ENCODE results near the gene CCDC157. TPM values are rescaled to one million over a fixed set of nuclear protein-coding genes. Genes with fewer than 3 reads are reported as not detected.

CCDC157 gene
- total RNA-seq, 1 donor from 2014 or later = 3.7 TPM

DNA sequence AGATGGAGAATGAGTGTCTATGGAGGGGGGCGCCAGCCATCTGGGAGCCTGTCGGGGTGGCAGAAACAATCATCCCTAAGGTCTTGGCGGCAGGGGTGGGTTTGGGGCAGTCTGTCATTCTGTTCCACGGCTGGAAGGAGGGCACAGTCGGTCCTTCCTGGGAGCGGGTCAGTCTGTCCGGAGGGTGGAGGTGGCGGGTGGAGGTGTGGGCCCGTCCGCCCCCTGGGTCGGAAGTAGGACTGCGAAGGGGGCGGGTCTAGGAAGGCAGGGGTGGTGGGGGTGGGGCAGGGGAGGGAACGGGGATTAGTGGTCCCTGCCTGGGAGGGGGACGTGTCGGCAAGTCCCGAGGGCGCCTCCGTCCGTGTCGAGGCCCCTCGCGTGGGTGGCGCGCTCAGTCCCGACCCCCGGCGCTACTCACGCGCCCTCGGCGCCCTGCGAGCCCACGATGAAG, 30.5 kb upstream of the CCDC157 start:
- Mint-ChIP-seq H3K36me3 (peaks cover 3% of the 10 kb centered on the region), H3K27ac (no peak overlapping the region), H3K4me3 (peak overlapping the region; percentile 86), H3K9me3 (no peaks in the 10 kb centered on the region), H3K4me1 (peaks cover 19% of the 10 kb centered on the region), H3K27me3 (ENCODE audit: insufficient read depth, low read depth) (no peaks in the 10 kb centered on the region)
- peaks cover 11% of the 10 kb centered on the region for H3F3A ChIP-seq (ENCODE audit: low read depth)
- no peaks in the 10 kb centered on the region for H3K79me2 ChIP-seq (ENCODE audit: low read depth)
- H3K36me3 ChIP-seq = no peaks in the 10 kb centered on the region
- no peak for DNase-seq (ENCODE audit: low spot score)
- peaks cover 17% of the 10 kb centered on the region for H4K20me1 ChIP-seq (ENCODE audit: low read depth)
- peak overlapping the region; percentile 92 for H3K4me2 ChIP-seq
- TF ChIP-seq EZH2phosphoT487 (IDR thresholded peaks at IDR 0.05) = no peak
- no peak for TF ChIP-seq EZH2 (IDR thresholded peaks at IDR 0.05)
- TF ChIP-seq CTCF (IDR thresholded peaks at IDR 0.05) = no peak
- no peaks in the 10 kb centered on the region for H3K9me3 ChIP-seq (ENCODE audit: low read depth)
- H3K4me3 ChIP-seq = peak overlapping the region; percentile 98
- H3K9ac ChIP-seq = peak overlapping the region; percentile 52
- H3K27ac ChIP-seq = no peak overlapping the region
- peaks cover 14% of the 10 kb centered on the region for H3K4me1 ChIP-seq
- H3K27me3 ChIP-seq = no peaks in the 10 kb centered on the region
- peak overlapping the region; percentile 95 for H2AFZ ChIP-seq (replicated peaks)

DNA sequence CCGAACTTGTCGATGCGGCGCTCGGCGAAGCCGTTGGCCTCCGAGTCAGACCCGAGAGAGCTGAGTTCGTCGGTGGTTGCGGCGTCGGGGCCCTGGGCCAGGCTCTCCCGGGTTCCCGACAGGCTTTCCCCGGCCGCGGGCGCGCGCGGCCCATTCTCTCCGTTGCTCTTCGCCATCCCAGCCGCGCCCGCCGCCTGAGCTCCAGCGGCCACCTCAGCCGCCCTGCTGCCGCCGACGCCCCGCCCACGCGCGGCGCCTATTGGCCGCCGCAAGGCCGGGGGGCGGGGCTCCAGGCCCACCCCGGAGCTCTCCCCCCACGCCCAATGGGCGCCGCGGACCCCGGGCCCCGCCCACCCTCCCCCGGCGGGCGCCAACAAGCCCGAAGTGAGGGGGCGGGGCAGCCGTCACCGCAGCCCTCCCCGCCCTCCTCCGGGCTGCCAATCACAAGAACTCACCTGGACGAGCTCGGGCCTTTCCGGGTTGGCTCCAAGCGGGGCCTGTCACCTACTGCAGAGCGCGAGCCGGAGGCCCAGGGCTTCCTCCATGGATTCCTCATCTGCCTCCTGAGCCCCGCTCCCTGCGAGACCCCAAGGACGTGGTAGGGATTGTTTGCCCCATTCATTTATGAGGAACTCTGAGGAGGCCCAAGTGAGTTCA, 30.0 kb upstream of the CCDC157 start, which contains the start of gene TBC1D10A:
Gene TBC1D10A, minus strand, starts transcription at position 236 of the 657 bp plus-strand sequence. Its CDS starts 60 bp downstream, at position 176.
- H3K27ac ChIP-seq = no peak within 1 kb of the TSS

DNA sequence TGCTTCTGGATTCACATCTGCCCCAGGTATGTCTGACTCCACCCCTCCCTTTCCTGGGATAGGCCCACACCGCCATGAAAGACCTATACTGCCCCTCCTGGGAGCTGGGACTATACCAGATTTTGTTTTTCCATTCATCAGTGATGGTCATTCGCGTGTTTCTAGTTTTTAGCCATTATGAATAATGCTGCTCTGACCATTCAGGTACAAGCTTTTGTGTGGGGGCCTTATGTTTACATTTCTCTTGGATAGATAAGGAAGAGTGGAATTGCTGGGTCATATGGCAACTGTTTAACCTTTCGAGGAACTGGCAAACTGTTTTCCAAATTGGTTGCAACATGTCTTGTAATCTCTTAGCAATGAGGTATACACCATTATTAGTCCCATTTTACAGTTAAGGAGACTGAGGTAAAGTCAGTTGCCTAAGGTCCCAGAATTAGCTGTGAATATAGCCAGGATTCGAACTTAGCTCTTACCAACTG, 28.9 kb upstream of the CCDC157 start:
- Histone ChIP-seq H3F3A (ENCODE audit: low read depth) (peaks cover 11% of the 10 kb centered on the region), H3K36me3 (no peaks in the 10 kb centered on the region), H3K4me1 (peaks cover 14% of the 10 kb centered on the region), H3K79me2 (ENCODE audit: low read depth) (no peaks in the 10 kb centered on the region), H2AFZ (replicated peaks) (no peak overlapping the region), H3K4me2 (no peak overlapping the region), H3K9me3 (ENCODE audit: low read depth) (no peaks in the 10 kb centered on the region), H3K27me3 (no peaks in the 10 kb centered on the region), H3K27ac (no peak overlapping the region), H3K9ac (no peak overlapping the region), H4K20me1 (ENCODE audit: low read depth) (peaks cover 17% of the 10 kb centered on the region), H3K4me3 (no peak overlapping the region)
- TF ChIP-seq EZH2phosphoT487 (IDR thresholded peaks at IDR 0.05) (no peak), CTCF (IDR thresholded peaks at IDR 0.05) (peak; percentile 38)
- DNase-seq (ENCODE audit: low spot score) = peak; percentile 31
- Mint-ChIP-seq H3K9me3 (no peaks in the 10 kb centered on the region), H3K27me3 (ENCODE audit: insufficient read depth, low read depth) (no peaks in the 10 kb centered on the region), H3K27ac (no peak overlapping the region), H3K36me3 (peaks cover 6% of the 10 kb centered on the region), H3K4me1 (peaks cover 19% of the 10 kb centered on the region), H3K4me3 (peak overlapping the region; percentile 79)

More for the DNA sequence above, 30.0 kb upstream of the CCDC157 start, which contains the start of gene TBC1D10A:
- Mint-ChIP-seq H3K9me3 (no peaks in the 10 kb centered on the region), H3K36me3 (peaks cover 3% of the 10 kb centered on the region), H3K27ac (no peak within 1 kb of the TSS), H3K4me3 (peak within 1 kb of the TSS; percentile 86), H3K27me3 (ENCODE audit: insufficient read depth, low read depth) (no peaks in the 10 kb centered on the region), H3K4me1 (peaks cover 19% of the 10 kb centered on the region)
- peak; percentile 98 for DNase-seq (ENCODE audit: low spot score)
- H3K9ac ChIP-seq = peak within 1 kb of the TSS; percentile 52
- H3K27me3 ChIP-seq = no peaks in the 10 kb centered on the region
- H3K4me2 ChIP-seq = peak within 1 kb of the TSS; percentile 92
- H3K79me2 ChIP-seq (ENCODE audit: low read depth) = no peaks in the 10 kb centered on the region
- TF ChIP-seq EZH2phosphoT487 (IDR thresholded peaks at IDR 0.05) = no peak
- peak within 1 kb of the TSS; percentile 98 for H3K4me3 ChIP-seq
- peak within 1 kb of the TSS; percentile 97 for H2AFZ ChIP-seq (replicated peaks)
- no peaks in the 10 kb centered on the region for H3K36me3 ChIP-seq
- H4K20me1 ChIP-seq (ENCODE audit: low read depth) = peaks cover 17% of the 10 kb centered on the region
- no peaks in the 10 kb centered on the region for H3K9me3 ChIP-seq (ENCODE audit: low read depth)
- peaks cover 11% of the 10 kb centered on the region for H3F3A ChIP-seq (ENCODE audit: low read depth)
- peaks cover 14% of the 10 kb centered on the region for H3K4me1 ChIP-seq

All from neural progenitor cell (in vitro differentiated cells).